Measurements from ENCODE around the gene PARD3.
"Not testable (repeated sequence)": the region's sequence is repeated elsewhere in the genome, so short reads cannot be mapped to it uniquely, and the experiment has no call there.

The PARD3 gene

DNA sequence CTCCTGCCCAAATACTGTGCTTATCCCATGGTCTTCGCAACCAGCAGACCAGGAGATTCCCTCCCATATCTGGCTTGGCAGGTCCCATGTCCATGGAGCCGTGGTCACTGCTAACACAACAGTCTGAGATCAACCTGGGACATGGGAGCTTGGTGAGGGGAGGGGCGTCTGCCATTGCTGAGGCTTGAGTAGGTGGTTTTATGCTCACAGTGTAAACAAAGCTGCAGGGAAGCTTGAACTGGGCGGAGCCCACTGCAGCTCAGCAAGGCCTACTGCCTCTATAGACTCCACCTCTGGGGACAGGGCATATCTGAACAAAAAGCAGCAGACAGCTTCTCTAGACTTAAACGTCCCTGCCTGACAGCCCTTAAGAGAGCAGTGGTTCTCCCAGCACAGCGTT lies 747.4 kb downstream of the PARD3 start:
- DNase-seq (ENCODE audit: low read depth): not testable (repeated sequence)

- no peak for DNase-seq (ENCODE audit: low read depth)
Measured at GRCh38 chr10:34063592-34063991, 751.5 kb downstream of the PARD3 start.

GRCh38 chr10:34061841-34062240 lies 753.3 kb downstream of the PARD3 start:
- DNase-seq (ENCODE audit: low read depth): no peak

Measured in activated T-cell treated with anti-CD3 and anti-CD28 coated beads for 48 hours (primary cell).